ENCODE data around the gene ADAM19.

The ADAM19 gene

DNA sequence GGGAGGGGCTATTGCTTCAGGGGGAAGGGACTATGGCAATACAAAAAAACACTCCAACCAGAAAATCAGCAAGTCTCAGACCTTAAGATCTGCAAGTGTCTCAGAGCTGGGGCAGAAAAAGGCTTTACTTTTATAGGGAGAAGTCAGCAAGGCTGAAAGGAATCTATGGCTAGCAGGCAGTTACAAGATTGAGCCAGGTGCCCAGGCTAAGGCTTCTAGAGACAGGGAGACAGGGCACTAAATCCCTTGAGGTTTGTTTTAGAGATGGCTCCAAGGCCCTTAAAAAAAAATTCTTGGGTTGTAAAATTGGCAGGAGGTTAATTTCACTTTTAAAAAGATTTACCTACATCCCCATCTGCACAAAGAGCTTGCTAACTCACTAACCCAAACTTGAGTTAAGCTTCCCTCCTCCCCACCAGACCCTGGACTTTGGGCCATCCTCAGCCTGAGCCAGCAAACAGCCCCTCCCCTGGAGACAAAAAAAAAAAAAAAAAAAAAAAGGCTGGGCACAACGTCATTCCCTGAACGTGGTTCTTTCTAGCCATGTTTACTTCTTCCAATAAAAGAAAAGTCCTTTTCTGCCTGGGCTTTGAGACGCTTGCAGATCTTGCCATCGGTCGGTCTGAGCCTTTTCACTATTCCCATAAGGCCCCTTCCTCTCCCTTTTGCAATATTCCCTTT is 97.6 kb downstream of the ADAM19 start:
- TF ChIP-seq, protein P1, sequence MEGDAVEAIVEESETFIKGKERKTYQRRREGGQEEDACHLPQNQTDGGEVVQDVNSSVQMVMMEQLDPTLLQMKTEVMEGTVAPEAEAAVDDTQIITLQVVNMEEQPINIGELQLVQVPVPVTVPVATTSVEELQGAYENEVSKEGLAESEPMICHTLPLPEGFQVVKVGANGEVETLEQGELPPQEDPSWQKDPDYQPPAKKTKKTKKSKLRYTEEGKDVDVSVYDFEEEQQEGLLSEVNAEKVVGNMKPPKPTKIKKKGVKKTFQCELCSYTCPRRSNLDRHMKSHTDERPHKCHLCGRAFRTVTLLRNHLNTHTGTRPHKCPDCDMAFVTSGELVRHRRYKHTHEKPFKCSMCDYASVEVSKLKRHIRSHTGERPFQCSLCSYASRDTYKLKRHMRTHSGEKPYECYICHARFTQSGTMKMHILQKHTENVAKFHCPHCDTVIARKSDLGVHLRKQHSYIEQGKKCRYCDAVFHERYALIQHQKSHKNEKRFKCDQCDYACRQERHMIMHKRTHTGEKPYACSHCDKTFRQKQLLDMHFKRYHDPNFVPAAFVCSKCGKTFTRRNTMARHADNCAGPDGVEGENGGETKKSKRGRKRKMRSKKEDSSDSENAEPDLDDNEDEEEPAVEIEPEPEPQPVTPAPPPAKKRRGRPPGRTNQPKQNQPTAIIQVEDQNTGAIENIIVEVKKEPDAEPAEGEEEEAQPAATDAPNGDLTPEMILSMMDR (IDR thresholded peaks at IDR 0.05; ENCODE audit: low read depth, low read length): no peak

GRCh38 chr5:157476702-157477408 is 98.7 kb downstream of the ADAM19 start:
- TF ChIP-seq, protein P1 (IDR thresholded peaks at IDR 0.05; ENCODE audit: low read depth, low read length): peak; percentile 70
- H3K4me3 ChIP-seq (ENCODE audit: low read depth, low read length): no peak overlapping the region

More for the DNA sequence above, 97.6 kb downstream of the ADAM19 start:
- no peak overlapping the region for H3K4me3 ChIP-seq (ENCODE audit: low read depth, low read length)

- no peak overlapping the region for H3K4me3 ChIP-seq (ENCODE audit: low read depth, low read length)
- TF ChIP-seq, protein P1 (IDR thresholded peaks at IDR 0.05; ENCODE audit: low read depth, low read length): no peak
These were observed 100.1 kb downstream of the ADAM19 start for GRCh38 chr5:157475432-157475831.

- TF ChIP-seq, protein P1 (IDR thresholded peaks at IDR 0.05; ENCODE audit: low read depth, low read length): 0 out of 2 replicates have a peak, but pooled peaks have one; percentile 10
- no peak overlapping the region for H3K4me3 ChIP-seq (ENCODE audit: low read depth, low read length)
These were observed 101.9 kb downstream of the ADAM19 start for GRCh38 chr5:157473383-157474320.

- no peak overlapping the region for H3K4me3 ChIP-seq (ENCODE audit: low read depth, low read length)
- TF ChIP-seq, protein P1 (IDR thresholded peaks at IDR 0.05; ENCODE audit: low read depth, low read length): peak; percentile 43
These were observed 103.9 kb downstream of the ADAM19 start for GRCh38 chr5:157471709-157472108.

- no peak overlapping the region for H3K4me3 ChIP-seq (ENCODE audit: low read depth, low read length)
- TF ChIP-seq, protein P1 (IDR thresholded peaks at IDR 0.05; ENCODE audit: low read depth, low read length): no peak
These were observed 104.9 kb downstream of the ADAM19 start for GRCh38 chr5:157470631-157471030.
